ENCODE measurements around the gene CPTP.

GRCh38 chr1:1357871-1358432, 33.4 kb downstream of the CPTP start:
- TF ChIP-seq CTCF (IDR thresholded peaks at IDR 0.05), result no peak
- TF ChIP-seq EP300 (IDR thresholded peaks at IDR 0.05), result no peak
- no peak for TF ChIP-seq POLR2A (IDR thresholded peaks at IDR 0.05)
- TF ChIP-seq POLR2AphosphoS5 (IDR thresholded peaks at IDR 0.05), result no peak
